BJ (cell line): ENCODE measurements around the gene DNAH3. TPM values are rescaled to one million over a fixed set of nuclear protein-coding genes. Genes with fewer than 3 reads are reported as not detected.

Experiments used
- CTCF ChIA-PET: fragments of 350-600 bp; formaldehyde crosslinking; extraction: SDS; loops from one replicate; lab custom pipeline; 2021; ENCODE audit warnings: antibody characterized with exemption, inconsistent platforms; lab: Yijun Ruan, JAX
- POLR2A ChIA-PET: fragments of 300-600 bp; sonication (Branson Sonifier 250); formaldehyde crosslinking; extraction: SDS; loops from one replicate; lab custom pipeline; 2021; ENCODE audit warnings: antibody characterized with exemption; lab: Charles Lee
- DNase-seq: peaks from one replicate; pipeline ENCODE4 v3.0.0-alpha.2; 2011; ENCODE audit warnings: low read depth
- H3K27me3 ChIP-seq: 2 replicates; pipeline ENCODE4 v1.6.0; 2011; ENCODE audit warnings: low read length; ENCODE audit not compliant: control insufficient read depth, insufficient read depth
- H3K36me3 ChIP-seq: 2 replicates; pipeline ENCODE4 v1.5.1; 2011; ENCODE audit warnings: low read length; ENCODE audit not compliant: control insufficient read depth, insufficient read depth
- H3K4me3 ChIP-seq: 2 replicates; pipeline ENCODE4 v1.5.1; 2011; ENCODE audit warnings: low read depth, mild to moderate bottlenecking, control low read depth, low read length
- CTCF ChIP-seq: IDR thresholded peaks from 2 replicates; pipeline ENCODE4 v1.5.1; 2011; ENCODE audit warnings: low read depth, mild to moderate bottlenecking, control low read depth, inconsistent platforms, low read length, moderate library complexity; ENCODE audit not compliant: insufficient read depth
- polyA plus RNA-seq: library from polyadenylated mRNA; depleted of rRNA; stranded (reverse); fragments of >200 nt; gene quantifications from 2 replicates; pipeline ENCODE4 v1.2.3, GENCODE V29; 2011

Gene DNAH3
- polyA plus RNA-seq, 1 experiment, result not detected

- DNase-seq, result peak; percentile 93
- CTCF ChIA-PET, result interaction anchor here (0.8 to 3.2 kb wide), 5 partner anchors 9 to 176 kb away, joined by 3 to 13 read pairs (median 3); no protein-coding TSS in a partner anchor
- H3K4me3 ChIP-seq, result no peak overlapping the region
- H3K27me3 ChIP-seq, result no peaks in the 10 kb centered on the region
- POLR2A ChIA-PET, result interaction anchor here (0.5 to 1.8 kb wide), 2 partner anchors 55 to 788 kb away, joined by 4 to 9 read pairs; no protein-coding TSS in a partner anchor
- no peak for TF ChIP-seq CTCF
- no peaks in the 10 kb centered on the region for H3K36me3 ChIP-seq
Observed at GRCh38 chr16:20906341-20907255, 244.0 kb downstream of the DNAH3 start.

GRCh38 chr16:20905576-20905975, 245.1 kb downstream of the DNAH3 start:
- TF ChIP-seq CTCF, result no peak
- ChIA-PET POLR2A (no interaction called here), CTCF (interaction anchor here (1.2 kb wide), 1 partner anchor 30 kb away, joined by 3 read pairs; no protein-coding TSS in a partner anchor)
- Histone ChIP-seq H3K27me3 (no peaks in the 10 kb centered on the region), H3K36me3 (no peaks in the 10 kb centered on the region), H3K4me3 (no peak overlapping the region)
- DNase-seq, result no peak

- ChIA-PET CTCF (no interaction called here), POLR2A (no interaction called here)
- no peaks in the 10 kb centered on the region for H3K27me3 ChIP-seq
- DNase-seq, result no peak
- no peak overlapping the region for H3K4me3 ChIP-seq
- TF ChIP-seq CTCF, result no peak
- no peaks in the 10 kb centered on the region for H3K36me3 ChIP-seq
Observed at GRCh38 chr16:20904507-20905081, 246.1 kb downstream of the DNAH3 start.

GRCh38 chr16:20903899-20904506, 246.6 kb downstream of the DNAH3 start:
- CTCF ChIA-PET, result interaction anchor here (0.6 to 1.6 kb wide), 3 partner anchors 10 to 55 kb away, joined by 3 to 6 read pairs (median 3); no protein-coding TSS in a partner anchor
- POLR2A ChIA-PET, result interaction anchor here (0.5 kb wide), 1 partner anchor 1108 kb away, joined by 7 read pairs; no protein-coding TSS in a partner anchor
- DNase-seq, result no peak
- no peak for TF ChIP-seq CTCF
- no peaks in the 10 kb centered on the region for H3K36me3 ChIP-seq
- H3K27me3 ChIP-seq, result no peaks in the 10 kb centered on the region
- no peak overlapping the region for H3K4me3 ChIP-seq
